ENCODE results near the gene LGALSL. TPM values are rescaled to one million over a fixed set of nuclear protein-coding genes. Genes with fewer than 3 reads are reported as not detected.

LGALSL gene
- polyA plus RNA-seq, 10 donors, result 21.3 to 27.4 (median 24.2) TPM

GRCh38 chr2:64470071-64470470, 16.1 kb downstream of the LGALSL start:
- DNase-seq, result no peak

DNA sequence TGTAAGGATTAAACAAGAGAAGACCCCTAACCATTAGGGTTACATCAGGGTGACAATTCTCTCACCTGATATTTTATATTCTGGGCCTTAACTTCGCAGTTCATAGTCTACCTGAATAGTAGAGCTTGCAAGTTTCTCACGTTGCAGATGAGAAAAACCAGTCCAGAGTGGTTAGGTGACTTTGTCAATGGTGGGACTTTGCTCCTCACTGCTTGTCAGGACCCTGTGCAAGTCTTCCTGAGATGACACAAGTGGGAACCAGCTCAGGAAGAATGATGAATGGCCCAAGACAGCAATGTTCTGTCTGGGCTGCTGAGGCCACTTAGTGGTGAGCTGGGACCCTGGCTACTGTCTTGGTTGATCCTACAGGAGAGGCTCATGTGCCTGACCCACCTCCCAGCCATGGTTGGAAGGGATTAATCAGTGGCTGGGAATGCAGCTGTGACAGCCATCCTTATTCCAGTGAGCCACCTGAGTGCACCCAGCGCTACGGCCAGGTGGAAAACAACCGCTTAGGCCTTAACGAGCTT, 16.9 kb downstream of the LGALSL start:
- no peak for DNase-seq

- DNase-seq, result no peak
Measured at GRCh38 chr2:64471600-64471999, 17.6 kb downstream of the LGALSL start.

- no peak for DNase-seq
Measured at GRCh38 chr2:64472881-64473280, 18.9 kb downstream of the LGALSL start.

DNA sequence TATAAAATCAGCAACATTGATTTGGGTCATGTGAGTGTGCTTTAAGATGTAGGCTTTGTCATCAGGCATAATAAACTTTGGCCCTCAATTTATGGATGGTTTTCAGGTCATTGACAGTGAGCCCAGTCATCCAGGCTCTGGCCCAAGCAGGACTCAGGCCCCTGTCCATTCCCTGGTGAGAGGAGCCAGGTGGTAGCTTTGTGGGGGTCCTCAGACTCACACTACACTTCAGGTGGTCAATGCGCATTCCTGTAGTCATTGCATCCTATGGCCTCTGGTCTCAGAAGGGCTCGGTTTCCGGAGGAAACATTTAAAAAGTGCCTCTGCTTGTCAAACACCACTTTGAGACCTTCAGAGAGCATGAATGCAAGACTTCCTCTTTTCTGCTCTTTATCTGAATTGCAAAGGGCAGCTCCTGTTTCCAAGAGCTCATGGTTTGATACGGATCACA, 20.2 kb downstream of the LGALSL start:
- DNase-seq, result no peak

DNA sequence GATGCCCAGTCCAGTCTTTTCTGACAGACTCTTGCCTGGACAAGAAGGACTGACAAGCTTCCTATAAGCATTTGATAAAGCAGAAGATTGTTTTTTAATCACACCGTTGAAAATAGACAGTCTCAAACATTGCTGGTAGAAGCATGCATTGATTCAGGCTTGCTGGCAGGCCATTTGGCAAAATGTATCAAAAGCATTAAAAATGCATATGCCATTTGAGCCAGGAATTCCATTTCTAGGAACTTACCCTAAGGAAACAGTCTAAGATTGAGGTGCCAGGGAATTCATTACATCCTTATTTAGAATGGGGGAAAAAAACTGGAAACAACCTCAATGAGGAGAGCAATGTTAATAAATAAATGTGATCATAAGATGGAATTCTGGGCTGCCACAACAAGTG, 20.7 kb downstream of the LGALSL start:
- DNase-seq, result no peak

GRCh38 chr2:64477037-64477436, 23.1 kb downstream of the LGALSL start:
- no peak for DNase-seq

GRCh38 chr2:64477979-64478378, 24.0 kb downstream of the LGALSL start:
- no peak for DNase-seq

DNA sequence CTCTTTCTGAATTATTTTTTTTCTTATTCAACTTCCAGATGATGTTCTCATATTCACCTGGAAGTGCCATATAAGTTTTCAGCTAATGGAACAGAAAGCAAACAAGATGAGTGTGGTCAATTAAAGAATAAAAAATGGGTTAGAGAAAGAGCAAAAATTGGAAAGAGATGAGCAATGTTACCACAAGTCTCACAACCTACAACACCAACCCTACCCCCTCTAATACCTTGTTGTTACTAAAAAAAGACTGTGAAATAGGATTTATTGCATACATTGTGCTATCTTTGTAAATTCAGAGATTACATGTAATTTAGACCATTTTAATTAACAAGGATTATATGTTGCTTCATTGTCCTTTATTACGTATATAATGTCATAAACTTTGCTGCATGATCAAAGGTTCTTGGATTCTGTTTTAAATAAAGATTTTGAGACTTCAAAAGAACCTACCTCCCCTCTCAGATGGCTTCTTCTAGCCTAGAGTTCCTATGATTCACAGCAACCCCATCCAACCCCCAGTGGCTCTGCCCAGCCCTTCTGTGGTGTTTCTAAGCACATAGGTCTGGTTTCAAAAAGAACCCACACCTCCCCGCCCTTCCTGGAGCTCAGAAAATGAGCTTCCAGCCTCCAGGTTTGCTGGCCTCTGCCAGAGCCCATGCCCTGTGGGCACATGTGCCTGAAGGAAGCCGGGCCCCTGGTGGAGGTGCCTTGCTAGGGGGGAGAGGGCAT, 24.7 kb downstream of the LGALSL start:
- no peak for DNase-seq

DNA sequence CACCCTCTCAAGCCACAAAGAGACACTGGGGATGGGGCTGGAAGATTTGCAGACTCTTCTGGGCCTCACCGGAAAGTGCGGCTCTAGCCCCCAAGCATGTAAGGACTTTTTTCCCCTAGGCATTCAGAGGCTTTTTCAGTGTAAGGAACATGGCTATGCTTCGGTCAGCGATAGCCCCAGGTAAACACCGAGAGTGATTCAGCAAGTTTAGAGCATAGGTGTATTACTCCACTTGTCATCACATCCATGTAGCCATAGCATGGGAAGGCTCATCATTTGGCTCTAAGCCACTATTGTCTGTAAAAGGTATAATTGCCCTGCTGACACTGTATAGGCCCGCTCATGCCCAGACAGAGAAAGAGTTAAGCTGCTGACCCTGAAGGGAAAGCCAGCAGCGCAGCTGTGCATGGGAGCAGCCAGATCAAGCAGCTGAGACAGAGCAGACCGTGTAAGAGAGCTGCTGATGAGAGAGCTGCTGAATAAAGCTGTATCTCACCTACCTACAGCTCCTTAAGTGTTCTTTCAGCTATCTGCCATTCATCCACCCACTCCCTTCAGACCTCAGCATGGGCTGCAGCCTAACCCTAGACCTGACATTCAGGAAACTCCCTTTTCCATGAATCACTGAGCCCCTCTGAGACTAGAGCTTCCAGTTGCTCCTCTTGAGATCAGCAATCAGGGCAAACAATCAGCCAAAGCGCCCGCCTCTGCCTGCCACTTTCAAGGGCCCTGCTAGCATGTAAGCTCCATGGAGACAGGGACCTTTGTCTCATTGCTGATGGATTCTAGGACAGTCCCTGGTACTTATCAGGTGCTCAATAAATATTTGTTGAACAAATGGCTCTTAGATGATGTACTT, 25.5 kb downstream of the LGALSL start:
- no peak for DNase-seq

DNA sequence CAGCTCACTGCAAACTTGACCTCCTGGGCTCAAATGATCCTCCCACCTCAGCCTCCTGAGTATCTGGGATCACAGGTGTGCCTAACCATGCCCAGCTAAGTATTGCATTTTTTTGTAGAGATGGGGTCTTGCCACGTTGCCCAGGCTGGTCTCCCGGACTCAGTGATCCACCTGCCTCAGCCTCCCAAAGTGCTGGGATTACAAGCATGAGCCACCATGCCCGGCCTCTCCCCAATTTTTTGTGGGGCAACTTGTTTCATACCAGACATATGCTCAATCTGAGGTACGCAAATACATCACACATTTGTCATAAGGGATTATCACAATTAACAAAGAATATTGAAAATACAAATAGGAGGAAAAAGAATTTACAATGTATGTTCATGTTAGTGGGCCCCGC, 27.7 kb downstream of the LGALSL start:
- no peak for DNase-seq

DNA sequence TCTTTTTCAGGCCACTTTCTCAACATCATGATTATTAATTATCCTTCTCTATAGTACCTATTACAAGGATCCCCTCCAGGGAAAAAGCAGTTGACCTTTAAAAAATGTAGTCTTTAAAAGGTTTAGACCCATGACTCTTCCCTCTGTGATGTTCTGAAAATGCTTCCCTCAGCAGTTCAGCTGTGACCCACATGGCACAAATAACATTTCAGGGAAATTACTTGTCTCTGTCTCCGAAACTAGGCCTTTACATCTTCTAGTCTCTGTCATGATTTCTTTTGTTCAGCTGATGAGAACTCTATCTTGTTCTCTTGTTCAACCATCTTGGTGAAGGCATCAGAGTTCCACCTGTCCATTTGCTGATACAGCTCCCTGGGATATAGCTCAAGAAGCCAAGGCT, 28.3 kb downstream of the LGALSL start:
- DNase-seq, result no peak

- DNase-seq, result no peak
Measured at GRCh38 chr2:64482765-64483504, 29.0 kb downstream of the LGALSL start.

- no peak for DNase-seq
Measured at GRCh38 chr2:64485331-64485730, 31.4 kb downstream of the LGALSL start.

GRCh38 chr2:64485961-64486360, 32.0 kb downstream of the LGALSL start:
- peak; percentile 40 to 81 (median 71) for DNase-seq

DNA sequence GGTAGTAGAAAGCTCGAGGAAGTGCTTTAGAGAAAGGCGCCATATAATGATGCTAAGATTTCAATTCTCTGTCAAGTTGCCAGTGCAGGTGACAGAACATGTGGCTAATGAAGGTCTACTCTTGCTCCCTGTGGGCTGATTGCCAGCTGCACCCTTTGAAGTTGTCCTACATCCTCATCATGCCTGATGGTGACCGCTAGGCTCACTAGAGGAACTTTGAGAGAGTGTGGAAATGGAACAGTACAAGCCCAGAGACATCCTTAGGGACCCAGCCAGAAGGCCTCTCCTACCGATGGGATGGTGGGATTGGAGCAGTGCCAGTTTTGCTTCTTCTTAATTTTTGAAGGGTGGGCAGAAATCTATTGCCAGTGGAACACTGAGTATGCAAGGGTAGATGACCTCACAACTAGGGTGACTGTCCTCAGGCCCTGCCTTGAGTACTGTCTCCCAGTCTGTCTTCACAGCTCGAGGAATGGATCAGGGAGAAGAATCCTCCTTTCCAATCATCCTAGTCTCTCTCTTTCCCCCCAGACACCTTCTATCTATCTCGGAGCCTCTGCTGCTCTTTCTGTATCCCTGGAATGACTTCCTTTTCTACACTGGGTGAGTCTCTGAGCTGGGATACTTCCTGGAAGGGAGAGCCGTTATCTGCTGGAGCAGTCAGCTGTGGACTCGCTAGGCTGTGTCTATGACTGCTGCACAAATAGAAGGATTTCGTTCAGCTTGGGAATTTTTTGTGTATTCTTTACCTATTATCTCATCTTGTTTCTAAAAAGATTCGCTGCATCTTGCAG, 33.5 kb downstream of the LGALSL start:
- no peak for DNase-seq

- peak; percentile 36 to 69 (median 61) for DNase-seq
Measured at GRCh38 chr2:64488050-64488974, 34.4 kb downstream of the LGALSL start.

DNA sequence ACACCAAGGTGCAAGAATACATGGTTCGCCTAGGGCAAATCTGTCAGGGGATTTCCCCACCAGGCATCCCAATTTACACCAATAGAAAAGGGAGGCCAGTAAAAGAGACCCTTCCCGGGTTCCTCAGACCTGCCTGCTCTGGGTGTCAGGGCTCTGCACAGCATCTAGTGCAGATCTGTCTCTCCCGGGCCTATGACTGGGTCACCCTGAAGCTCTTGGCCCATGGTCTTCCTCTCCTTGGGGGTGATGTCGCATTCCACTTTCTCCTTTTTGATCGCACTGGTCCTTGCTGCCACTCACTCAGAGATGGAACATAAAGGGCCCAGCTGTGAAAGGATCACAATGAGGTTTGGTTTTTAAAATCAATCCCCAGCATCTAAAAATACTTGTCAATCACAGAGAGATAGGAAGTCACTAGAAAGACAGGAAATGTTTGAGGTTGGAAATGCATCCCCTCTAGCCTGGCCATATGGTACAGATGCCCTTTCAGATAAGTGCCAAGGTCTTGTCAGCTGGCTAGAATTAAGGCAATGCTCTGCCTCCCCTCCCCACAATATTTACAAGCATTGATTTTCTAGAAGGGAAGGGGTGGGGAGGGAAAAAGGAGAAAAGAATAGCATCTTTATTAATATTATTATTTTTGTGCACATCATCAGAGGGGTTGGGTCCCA, 35.3 kb downstream of the LGALSL start:
- no peak for DNase-seq

DNA sequence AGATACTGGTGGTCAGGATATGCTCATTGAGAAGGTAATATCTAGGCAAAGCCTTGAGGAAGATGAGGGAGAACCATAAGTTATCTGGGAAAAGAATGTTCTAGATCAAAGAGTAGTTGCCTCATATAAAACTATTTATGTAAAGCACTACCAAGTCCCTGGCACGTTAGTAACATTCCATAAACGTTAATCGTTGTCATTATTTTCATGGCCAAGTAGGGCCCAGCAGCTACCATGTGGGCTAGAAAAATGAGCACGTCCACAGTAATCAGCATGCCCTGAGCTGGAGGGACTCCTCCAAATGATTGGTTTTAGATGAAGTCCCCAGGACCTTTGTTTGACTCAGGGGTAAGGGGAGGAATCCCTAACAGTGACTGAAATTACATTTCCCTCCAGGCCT, 37.5 kb downstream of the LGALSL start:
- DNase-seq, result no peak

DNA sequence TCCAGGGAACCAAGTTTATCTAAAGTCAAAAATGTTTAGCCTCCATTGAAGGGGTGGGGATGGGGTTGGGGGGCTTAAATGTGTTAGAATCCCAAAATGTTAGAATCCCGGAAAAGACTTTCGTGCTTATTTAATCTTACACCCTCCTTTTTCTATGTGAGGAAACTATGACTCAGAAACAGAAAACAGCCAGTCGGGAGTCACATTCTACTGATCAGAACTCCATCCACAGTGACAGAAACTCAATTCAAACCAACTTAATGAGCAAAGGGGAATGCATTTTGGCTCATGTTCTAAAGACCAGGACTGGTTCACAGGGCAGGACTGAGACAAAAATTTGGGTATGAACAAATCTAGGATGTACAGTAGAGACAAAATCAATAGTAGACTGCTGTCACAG, 38.3 kb downstream of the LGALSL start:
- no peak for DNase-seq
